Measurements from ENCODE around the gene NARF.
A peak's percentile ranks its signal among the peaks of the same experiment; 100 is the strongest.

DNA sequence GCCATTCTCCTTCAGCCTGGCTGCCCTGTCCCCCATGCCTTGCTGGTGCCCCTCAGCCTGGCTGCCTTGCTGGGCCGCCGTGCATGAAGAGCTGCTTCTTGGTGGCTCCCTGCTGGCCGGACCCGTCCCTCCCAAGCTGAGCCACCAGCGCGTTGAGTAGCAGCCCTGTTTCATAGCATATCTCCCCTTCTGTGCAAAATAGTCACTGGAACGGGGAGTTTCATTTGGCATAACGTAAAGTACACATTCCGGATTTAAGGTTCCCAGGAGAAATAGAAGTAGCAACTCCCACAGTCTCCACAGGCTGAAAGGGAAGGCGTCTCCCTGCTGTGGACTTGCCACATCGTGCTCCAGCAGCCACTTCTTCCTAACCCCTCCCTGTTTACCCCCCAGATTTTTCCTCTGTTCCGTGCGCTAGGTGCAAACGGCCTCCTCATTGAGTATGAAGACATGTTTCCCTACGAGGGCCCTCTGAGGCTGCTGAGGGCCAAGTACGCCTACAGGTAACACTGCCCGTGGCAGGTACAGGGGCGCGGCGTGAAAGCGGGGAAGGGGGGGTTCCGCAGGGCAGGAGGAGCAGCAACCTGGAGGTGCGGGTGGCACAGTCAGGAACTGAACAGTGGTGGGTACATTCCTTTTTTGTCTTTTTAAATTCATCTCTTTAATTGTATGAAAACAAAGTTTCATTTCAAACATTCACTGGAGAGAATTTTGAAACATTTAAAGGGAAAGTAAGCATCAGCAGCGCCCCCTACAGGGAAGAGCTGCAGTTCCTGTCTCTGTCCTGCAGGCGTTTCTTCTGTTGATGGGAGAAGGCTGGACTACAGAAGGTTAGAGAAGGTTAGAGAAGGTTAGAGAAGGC is 34.3 kb upstream of the NARF start:
- TF ChIP-seq, protein P1, sequence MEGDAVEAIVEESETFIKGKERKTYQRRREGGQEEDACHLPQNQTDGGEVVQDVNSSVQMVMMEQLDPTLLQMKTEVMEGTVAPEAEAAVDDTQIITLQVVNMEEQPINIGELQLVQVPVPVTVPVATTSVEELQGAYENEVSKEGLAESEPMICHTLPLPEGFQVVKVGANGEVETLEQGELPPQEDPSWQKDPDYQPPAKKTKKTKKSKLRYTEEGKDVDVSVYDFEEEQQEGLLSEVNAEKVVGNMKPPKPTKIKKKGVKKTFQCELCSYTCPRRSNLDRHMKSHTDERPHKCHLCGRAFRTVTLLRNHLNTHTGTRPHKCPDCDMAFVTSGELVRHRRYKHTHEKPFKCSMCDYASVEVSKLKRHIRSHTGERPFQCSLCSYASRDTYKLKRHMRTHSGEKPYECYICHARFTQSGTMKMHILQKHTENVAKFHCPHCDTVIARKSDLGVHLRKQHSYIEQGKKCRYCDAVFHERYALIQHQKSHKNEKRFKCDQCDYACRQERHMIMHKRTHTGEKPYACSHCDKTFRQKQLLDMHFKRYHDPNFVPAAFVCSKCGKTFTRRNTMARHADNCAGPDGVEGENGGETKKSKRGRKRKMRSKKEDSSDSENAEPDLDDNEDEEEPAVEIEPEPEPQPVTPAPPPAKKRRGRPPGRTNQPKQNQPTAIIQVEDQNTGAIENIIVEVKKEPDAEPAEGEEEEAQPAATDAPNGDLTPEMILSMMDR (IDR thresholded peaks at IDR 0.05): peak in 2 of 4 experiments; percentile 16 to 20
- no peak for TF ChIP-seq POLR2A (IDR thresholded peaks at IDR 0.05)
- no peak for TF ChIP-seq EP300 (IDR thresholded peaks at IDR 0.05)
